Peyer's patch (tissue), 4 donors: ENCODE data around the gene CFAP77.

Source experiments
- POLR2A ChIP-seq, 2 donors: fragments of 450-650 bp; IDR thresholded peaks; one replicate each; pipeline ENCODE4 v1.5.1; 2017; ENCODE audit warnings: antibody characterized with exemption in 2 of 2, mild to moderate bottlenecking in 2 of 2, moderate library complexity in 2 of 2
- TF ChIP-seq, protein P1 (sequence below), 6 experiments: fragments of 450-650 bp in 4 of 6; fragments of 200-600 bp in 2 of 6; sonication (generic) in 1 of 6; IDR thresholded peaks; one replicate each; pipeline ENCODE4 v1.5.1; 2017 to 2019; ENCODE audit warnings: antibody characterized with exemption in 6 of 6, mild to moderate bottlenecking in 3 of 6, moderate library complexity in 1 of 6

DNA sequence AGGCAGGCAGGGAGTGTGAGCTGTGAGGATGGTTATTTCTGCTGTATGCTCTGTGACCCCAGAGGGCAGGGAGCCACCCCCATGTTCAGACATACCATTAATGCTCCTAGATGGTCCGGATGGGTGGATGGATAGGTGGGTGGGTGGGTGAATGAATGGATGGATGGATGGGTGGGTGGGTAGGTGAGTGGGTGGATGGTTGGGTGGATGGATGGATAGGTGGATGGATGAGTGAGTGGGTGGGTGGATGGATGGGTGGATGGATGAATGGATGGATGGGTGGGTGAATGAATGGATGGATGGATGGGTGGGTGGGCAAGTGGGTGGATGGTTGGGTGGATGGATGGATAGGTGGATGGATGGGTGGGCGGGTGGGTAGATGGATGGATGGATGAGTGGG is 109.0 kb downstream of the CFAP77 start:
- TF ChIP-seq, protein P1, sequence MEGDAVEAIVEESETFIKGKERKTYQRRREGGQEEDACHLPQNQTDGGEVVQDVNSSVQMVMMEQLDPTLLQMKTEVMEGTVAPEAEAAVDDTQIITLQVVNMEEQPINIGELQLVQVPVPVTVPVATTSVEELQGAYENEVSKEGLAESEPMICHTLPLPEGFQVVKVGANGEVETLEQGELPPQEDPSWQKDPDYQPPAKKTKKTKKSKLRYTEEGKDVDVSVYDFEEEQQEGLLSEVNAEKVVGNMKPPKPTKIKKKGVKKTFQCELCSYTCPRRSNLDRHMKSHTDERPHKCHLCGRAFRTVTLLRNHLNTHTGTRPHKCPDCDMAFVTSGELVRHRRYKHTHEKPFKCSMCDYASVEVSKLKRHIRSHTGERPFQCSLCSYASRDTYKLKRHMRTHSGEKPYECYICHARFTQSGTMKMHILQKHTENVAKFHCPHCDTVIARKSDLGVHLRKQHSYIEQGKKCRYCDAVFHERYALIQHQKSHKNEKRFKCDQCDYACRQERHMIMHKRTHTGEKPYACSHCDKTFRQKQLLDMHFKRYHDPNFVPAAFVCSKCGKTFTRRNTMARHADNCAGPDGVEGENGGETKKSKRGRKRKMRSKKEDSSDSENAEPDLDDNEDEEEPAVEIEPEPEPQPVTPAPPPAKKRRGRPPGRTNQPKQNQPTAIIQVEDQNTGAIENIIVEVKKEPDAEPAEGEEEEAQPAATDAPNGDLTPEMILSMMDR (IDR thresholded peaks at IDR 0.05), result no peak
- TF ChIP-seq POLR2A (IDR thresholded peaks at IDR 0.05), result no peak
